Stimulated activated CD8-positive, alpha-beta memory T cell treated with anti-CD3 and anti-CD28 coated beads, Interleukin-12 subunit alpha, Interleukin-12 subunit beta, amount 100 ng/mL, for 1 hour (primary cell): ENCODE measurements around the gene CAV1.

ENCODE experiments used
- DNase-seq: peaks from one replicate; pipeline ENCODE4 v3.0.0-alpha.2; 2020; ENCODE audit warnings: low read depth

CAV1 gene

DNA sequence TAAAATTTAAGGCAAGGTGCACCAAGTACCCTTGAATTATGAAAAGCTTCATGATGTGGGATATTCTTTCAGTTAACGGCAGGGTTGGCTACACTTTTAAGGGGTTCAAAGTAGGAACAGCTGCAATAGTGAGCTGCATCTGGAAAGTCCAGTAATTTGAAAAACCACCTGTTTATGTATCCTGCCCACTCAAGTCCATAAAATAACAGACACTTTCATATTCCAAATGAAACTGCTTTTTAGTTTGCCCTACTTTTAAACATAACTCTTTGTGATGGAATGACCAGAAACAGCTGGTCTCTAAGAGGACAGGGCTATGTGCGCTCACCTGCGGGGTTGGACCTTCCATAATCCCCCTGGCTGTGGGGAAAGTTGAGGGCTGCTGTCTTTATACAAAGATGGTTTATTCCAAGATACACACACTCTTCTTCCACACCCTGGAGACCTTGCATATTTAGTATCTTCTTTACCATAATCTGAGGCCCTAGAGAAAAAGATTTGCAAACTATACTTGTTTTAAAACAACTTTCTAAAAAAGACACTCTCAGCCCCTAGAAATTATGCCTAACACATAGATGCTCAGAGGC lies 7.4 kb downstream of the CAV1 start:
- DNase-seq = no peak

DNA sequence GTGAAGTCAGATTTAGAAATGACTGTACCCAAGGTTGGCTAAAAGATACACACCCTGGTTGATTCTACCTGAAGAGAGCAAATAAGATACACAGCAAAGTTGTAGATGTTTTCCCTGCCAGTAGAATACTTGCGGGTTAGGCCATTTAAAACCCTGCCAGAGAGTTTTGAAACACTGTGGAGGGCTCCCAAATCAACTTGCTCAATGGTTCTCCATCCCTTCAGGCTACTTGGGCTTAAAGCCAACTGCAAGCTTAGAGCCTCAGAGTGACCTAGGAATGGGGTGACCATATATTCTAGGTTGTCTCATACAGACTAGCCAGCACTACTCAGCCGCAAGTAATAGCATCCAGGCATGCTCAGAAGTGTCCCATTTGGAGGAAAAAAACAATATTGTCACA lies 10.0 kb downstream of the CAV1 start:
- no peak for DNase-seq

DNA sequence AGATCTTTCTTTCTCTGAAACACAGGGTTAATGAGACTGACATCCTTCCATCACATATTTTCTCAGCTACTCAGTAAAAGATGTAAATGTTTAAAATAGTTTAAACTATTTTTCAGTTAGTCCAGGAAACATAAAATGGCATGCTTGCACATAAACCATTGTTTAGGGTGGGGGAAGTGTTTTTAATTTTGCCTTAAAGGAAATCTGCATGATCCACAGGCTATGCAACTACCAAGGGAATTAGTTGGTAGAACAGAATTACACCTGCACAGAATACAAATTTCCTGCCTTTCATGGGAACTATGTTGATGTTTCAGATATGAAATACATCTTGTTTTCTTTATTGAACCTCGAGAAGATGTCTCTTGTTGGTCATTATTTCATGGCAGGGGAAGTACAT lies 10.6 kb downstream of the CAV1 start:
- DNase-seq = no peak

- DNase-seq = no peak
Observed at GRCh38 chr7:116538138-116538537, 13.3 kb downstream of the CAV1 start.

GRCh38 chr7:116539879-116540278 lies 15.0 kb downstream of the CAV1 start:
- no peak for DNase-seq

DNA sequence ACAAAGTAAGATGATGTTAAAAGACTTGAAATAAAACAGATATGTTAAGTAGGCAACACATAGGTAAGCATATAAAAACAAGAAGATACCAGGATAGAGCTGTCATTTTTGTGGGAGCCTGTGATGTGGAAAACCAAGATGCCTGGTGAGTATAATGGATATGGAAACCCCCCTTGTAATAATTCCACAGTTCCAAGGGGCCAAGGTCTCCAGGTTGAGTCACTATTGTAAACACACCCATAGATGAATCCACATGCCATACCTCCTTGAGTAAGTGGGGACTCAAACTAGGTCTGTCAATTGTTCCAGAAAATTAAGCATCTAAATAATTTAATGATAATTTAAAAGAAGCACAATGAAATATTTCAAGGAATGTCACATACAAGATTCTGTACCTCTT lies 15.9 kb downstream of the CAV1 start:
- no peak for DNase-seq

GRCh38 chr7:116541951-116542350 lies 17.1 kb downstream of the CAV1 start:
- no peak for DNase-seq

GRCh38 chr7:116542618-116543017 lies 17.8 kb downstream of the CAV1 start:
- DNase-seq = no peak

DNA sequence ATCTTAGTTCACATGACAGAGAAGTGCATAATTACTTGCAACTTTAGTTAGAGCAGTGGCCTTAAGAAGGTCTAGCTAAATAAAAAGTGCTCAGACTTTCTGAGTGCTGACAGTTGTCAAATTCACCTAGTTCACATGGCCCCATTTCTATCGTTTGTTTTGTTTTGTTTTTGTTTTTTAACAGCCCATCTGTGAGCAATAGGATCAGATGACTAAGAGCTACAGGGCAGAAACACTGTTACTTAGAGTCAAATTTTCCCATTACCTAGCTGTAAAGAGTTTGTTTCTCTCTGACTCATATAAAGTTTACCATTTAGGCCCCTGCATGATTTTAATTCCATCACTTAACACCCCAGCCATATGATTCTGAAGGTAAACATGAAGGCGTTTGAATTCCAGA lies 18.8 kb downstream of the CAV1 start:
- no peak for DNase-seq

DNA sequence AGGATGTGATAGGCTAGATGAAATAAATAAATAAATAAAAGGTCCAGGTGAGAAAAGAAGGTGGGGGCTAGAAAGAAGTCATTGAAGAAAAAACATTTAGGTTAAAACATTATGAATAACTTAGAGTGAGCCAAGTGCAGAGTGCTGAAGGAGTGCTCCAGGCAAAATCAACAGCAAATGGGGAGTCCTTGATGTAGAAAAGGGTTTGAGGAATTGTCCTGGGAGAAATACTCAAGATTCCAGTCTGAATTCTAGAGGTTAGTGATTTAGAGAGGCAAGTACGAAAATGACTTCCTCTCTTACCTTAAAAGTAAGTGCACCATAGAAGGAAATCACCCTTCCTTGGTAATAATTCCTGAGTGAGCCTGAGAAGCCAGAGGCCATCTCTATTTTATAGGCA lies 19.7 kb downstream of the CAV1 start:
- DNase-seq = no peak

- DNase-seq = no peak
Observed at GRCh38 chr7:116545411-116545993, 20.7 kb downstream of the CAV1 start.

DNA sequence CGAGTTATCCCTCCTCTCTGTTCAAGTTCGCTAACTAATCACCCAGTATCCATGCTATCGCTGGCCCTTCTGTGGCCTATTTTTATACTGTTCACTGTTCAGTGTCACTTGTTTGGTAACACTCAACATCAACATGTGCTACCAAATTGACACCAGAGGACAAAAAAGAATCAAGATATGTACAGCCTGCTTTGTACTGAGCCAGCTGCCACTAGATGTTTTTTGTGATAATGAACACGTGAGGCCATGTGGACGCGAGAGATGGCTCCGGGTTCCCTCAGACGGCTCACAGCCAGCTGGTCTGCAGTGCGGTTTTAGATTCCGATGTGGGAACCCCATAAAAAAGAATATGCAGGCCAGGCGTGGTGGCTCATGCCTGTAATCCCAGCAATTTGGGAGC lies 21.2 kb downstream of the CAV1 start:
- no peak for DNase-seq

- DNase-seq = no peak
Observed at GRCh38 chr7:116546916-116547315, 22.1 kb downstream of the CAV1 start.

DNA sequence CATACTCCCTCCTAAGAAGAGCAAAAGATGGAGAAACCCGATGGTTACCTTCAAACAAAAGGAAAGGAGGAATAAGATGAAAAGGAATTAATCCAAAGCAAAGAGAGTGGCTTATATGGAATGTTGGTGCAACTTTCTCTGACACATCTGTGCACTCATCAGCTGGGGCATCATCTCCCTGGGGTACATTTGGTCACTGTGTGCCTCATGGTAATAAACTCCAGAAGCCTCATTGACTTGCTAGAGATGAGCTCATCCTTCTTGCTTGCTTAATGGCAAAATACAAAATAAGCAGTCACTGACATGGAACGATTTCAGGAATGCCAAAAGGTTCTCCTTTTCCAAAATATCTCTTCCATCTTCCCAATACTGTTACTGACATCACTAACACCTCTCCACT lies 22.5 kb downstream of the CAV1 start:
- no peak for DNase-seq

DNA sequence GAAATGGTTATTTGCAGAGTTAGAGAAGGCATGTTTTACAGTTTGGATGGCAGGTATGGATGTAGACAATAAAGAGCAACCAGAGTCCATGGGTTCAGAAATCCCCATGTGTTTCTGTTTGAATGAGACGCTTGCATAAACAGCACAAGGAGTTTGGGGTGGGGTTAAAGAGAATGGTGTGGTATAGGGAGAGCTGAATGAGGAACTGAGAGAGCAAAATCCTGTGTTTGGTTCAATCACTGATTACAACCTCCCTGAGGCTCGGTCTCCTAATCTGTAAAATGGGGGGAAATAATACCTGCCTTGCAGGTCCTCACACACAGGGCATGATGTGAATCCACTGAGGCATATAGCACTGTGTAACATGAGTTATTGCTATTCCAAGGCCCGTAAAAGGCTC lies 23.7 kb downstream of the CAV1 start:
- no peak for DNase-seq

GRCh38 chr7:116549370-116549769 lies 24.5 kb downstream of the CAV1 start:
- no peak for DNase-seq

DNA sequence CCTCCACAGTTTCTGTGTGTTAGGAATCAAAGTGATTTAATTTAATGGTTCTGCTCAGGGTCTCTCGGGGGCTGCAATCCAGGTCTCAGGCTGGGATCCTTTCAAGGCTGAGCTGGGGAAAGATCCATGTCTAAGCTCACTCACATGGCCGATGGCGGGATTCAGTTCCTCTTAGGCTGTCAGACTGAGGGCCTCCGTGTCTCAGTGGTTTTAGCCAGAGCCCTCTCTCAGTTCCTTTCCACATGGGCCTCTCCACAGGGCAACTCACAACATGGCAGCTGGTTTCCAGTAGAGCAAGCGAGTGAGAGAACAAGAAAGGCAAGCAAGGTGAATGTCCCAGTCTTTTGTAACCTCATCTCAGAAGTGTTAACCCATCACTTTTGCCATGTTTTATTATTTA lies 26.9 kb downstream of the CAV1 start:
- no peak for DNase-seq

DNA sequence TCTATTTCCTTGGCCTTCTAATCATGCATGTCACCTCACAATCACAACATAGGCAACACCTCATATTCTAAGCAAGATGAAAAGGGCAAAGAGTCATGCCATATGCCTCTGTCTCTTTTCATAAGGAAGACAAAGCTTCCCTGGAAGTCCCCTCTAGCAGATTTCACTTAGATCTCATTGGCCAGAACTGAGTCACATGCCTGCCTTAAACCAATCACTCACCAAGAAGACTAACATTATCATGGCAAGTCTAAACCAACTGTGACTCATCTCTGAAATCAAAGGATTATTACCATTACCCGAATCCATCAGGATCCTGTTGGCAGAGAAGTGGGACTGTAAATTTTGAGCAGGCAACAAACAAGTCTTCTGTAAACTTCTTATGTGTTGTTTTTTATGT lies 27.8 kb downstream of the CAV1 start:
- no peak for DNase-seq

GRCh38 chr7:116553168-116553964 lies 28.5 kb downstream of the CAV1 start:
- no peak for DNase-seq

GRCh38 chr7:116554436-116554835 lies 29.6 kb downstream of the CAV1 start:
- DNase-seq = no peak

- DNase-seq = no peak
Observed at GRCh38 chr7:116554911-116555310, 30.1 kb downstream of the CAV1 start.

DNA sequence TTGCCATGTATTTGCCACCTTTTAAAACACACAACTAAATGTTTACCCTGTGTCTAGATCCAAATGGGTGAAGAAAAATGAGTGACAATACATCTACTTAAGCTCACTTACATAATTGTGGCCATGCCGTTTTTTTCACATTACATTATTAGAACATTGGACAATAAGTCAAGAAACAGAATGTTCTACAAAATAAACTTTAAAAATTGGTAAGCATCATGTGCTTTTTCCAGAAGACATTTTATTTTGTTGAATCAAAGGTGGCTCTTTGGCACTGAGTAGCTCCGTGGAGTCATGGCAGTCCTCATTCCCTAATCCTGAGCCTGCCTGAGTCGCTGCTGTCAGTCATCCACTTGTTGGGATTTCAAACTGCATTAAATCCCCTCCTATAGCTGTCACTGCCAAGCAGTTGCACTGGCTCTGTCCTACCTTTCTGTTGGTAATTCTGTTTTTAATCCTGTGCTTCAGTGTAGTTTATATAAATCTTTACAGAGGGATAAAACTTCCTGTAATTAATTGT lies 32.3 kb downstream of the CAV1 start:
- no peak for DNase-seq

- DNase-seq = no peak
Observed at GRCh38 chr7:116557901-116558300, 33.1 kb downstream of the CAV1 start.
